Superior temporal gyrus (tissue), 1 donor: ENCODE measurements around the gene LCP1.
"Not testable (repeated sequence)": the region's sequence is repeated elsewhere in the genome, so short reads cannot be mapped to it uniquely, and the experiment has no call there.

Experiments
- DNase-seq: peaks from one replicate; pipeline ENCODE4 v3.0.0-alpha.2; 2016; ENCODE audit errors: extremely low spot score

LCP1 gene

GRCh38 chr13:46181840-46182490, at the start of gene LCP1:
Gene LCP1, minus strand, starts transcription at chr13:46182177. Its CDS starts 22,515 bp downstream, at chr13:46159662.
- DNase-seq = no peak

- no peak for DNase-seq
These were observed 47.3 kb upstream of the LCP1 start for GRCh38 chr13:46229251-46229650.

- not testable (repeated sequence) for DNase-seq
These were observed 38.3 kb upstream of the LCP1 start for GRCh38 chr13:46220234-46220633.

- not testable (repeated sequence) for DNase-seq
These were observed 32.8 kb upstream of the LCP1 start for GRCh38 chr13:46214741-46215140.

GRCh38 chr13:46213242-46213641, 31.3 kb upstream of the LCP1 start:
- DNase-seq = peak; percentile 16

GRCh38 chr13:46211483-46212351, 29.7 kb upstream of the LCP1 start, which contains the start of gene LRRC63:
Gene LRRC63, plus strand, starts transcription at chr13:46211928. Its CDS starts 1,107 bp downstream, at chr13:46213035.
- DNase-seq = peak; percentile 82

- peak; percentile 57 for DNase-seq
These were observed 29.1 kb upstream of the LCP1 start for GRCh38 chr13:46211116-46211482.

- peak; percentile 24 for DNase-seq
These were observed 28.5 kb upstream of the LCP1 start for GRCh38 chr13:46210362-46211083.

GRCh38 chr13:46207828-46208227, 25.9 kb upstream of the LCP1 start:
- no peak for DNase-seq

- no peak for DNase-seq
These were observed 24.2 kb upstream of the LCP1 start for GRCh38 chr13:46206143-46206542.

GRCh38 chr13:46202966-46203365, 21.0 kb upstream of the LCP1 start:
- no peak for DNase-seq

- no peak for DNase-seq
These were observed 20.3 kb upstream of the LCP1 start for GRCh38 chr13:46202188-46202795.

- no peak for DNase-seq
These were observed 16.8 kb upstream of the LCP1 start for GRCh38 chr13:46198696-46199193.

GRCh38 chr13:46197299-46198048, 15.5 kb upstream of the LCP1 start:
- no peak for DNase-seq

GRCh38 chr13:46195016-46195415, 13.0 kb upstream of the LCP1 start:
- no peak for DNase-seq

GRCh38 chr13:46192412-46192811, 10.4 kb upstream of the LCP1 start:
- no peak for DNase-seq

- DNase-seq = no peak
These were observed 3.7 kb upstream of the LCP1 start for GRCh38 chr13:46185634-46186033.

GRCh38 chr13:46184277-46184699, 2.3 kb upstream of the LCP1 start:
- no peak for DNase-seq

- DNase-seq = no peak
These were observed 1.3 kb upstream of the LCP1 start for GRCh38 chr13:46183018-46183946.

GRCh38 chr13:46182491-46182877, 507 bp upstream of the LCP1 start:
- no peak for DNase-seq
